NCI-H748 treated with DMSO at 0.1 percent for 48 hours (cell line): Measurements from ENCODE around the gene ANO4.
"Not testable (repeated sequence)": the region's sequence is repeated elsewhere in the genome, so short reads cannot be mapped to it uniquely, and the experiment has no call there.

Source experiments
- DNase-seq: peaks from one replicate; lab custom pipeline; 2025; lab: John Stamatoyannopoulos, UW

The ANO4 gene

DNA sequence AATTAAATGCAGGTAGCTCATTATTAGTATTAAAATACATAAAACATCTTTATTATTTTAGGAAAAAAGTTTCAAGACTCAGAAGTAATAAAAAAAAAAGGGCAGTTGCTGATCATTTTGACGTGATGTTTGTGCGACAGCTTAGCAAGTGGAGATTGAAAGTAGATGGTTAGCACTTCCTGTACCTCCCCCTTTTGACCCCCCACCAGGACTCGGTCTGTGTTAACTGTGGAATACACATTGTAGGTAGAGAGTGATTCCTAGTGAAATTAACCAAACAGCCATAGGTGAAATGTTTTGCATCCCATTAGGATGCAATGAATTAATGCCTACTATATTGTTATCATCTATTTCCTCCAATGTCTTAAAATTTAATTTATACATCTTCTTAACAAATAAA lies 294.7 kb downstream of the ANO4 start:
- DNase-seq = no peak

DNA sequence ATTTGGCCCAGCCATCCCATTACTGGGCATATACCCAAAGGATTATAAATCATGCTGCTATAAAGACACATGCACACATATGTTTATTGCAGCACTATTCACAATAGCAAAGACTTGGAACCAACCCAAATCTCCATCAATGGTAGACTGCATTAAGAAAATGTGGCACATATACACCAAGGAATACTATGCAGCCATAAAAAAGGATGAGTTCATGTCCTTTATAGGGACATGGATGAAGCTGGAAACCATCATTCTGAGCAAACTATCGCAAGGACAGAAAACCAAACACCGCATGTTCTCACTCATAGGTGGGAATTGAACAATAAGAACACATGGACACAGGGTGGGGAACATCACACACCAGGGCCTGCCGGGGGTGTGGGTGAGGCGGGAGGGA lies 295.6 kb downstream of the ANO4 start:
- not testable (repeated sequence) for DNase-seq

DNA sequence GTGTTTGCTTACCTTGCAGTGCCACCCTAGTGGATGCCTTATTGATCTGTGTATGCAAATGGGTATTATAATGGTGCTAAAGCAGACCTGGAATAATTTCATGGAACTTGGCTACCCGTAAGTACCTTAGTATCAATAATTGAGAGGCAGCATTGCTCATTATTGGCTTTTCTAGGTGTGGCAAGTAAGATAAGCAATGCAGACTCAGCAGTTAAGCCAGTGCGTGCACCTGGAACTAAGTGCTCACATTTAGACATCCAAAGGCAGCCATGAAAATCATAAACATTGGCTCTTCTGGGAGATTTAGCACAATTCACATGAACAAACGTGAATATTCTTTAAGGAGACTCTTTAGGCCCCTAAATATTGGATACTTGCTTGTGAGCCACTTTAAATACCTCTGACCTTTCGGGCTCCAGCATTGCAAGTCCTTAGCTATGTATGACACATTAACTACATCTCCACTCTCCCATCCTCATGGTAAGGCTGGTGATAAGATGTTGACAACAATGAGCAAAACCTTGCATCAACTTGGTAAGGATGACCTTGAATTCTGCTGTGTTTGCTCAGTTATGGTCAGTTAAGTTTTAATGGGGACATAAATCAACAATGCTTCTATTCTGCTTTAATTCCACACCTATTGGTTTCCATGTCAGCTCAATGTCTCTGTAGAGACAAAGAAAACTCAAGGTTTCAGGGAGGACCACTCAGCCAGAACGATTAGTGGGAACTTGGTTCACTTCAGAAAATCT lies 303.4 kb downstream of the ANO4 start:
- peak; percentile 21 for DNase-seq

DNA sequence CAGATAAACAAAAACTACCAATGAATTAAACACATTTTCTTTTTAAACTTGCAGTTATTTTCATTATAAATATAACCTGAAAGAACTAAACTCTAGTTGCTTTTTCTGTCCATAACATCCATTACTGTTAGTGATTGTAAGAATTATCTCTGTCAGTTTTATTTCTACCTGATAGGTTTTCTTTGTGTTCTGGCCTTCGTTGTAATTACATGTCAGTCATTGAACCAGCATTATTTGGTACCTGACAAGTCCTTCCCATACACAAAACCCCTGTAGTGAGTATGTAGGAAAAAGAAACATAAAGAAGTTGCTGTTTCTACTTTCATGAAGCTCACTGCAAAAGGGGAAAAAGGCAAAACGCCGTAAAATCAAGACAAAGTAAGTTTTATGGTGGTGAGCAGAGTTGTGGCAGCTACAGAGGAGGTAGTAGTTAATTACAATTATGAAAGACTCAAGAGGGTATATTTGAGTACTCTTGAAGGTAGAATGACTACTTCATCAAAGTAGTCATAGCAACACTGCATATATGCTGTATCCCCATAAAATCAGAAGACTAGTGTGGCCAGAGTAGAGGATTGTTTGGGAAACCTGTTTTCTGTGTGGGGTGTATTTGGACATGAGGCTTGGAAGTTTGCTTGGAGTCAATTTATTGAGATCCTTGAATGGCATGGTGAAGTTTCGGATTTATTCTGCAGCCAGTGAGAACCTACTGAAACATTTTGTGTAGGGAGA lies 312.6 kb downstream of the ANO4 start:
- no peak for DNase-seq

DNA sequence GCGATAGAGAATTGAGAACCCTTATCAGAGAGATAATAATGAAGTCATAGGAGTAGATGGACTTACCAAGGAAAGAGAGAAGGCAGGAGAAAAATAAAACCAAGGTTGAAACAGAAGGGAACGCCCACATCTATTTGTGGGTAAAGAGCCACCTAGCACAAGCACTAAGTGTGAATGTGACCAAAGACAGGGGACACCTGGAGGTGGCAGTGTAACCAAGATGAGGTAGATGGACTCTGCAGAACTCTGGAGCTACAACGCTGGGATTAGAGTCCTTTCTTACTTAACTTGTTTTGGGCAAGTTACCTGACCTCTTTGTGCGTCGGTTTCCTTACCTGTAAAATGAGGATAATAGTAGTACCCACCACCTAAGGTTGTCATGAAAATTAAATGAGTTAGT lies 313.6 kb downstream of the ANO4 start:
- DNase-seq = no peak

DNA sequence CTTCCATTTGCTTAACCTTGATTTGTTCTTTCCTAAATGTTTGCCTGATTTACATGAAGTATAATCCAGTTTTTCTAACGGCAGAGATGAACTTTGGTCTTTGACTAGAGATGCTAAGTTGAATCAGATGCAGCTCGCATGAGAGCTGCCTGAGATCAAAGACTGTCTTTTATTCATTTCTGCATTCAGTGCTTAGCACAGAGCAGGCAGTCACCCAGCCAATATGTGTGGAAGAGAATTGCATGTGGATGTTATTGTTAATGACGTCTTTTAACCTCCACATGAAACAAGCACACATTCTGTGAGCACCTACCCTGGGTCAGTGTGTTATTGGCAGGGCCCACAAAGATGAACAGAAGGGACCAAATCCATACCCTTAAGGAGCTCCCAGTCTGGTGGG lies 316.3 kb downstream of the ANO4 start:
- no peak for DNase-seq

DNA sequence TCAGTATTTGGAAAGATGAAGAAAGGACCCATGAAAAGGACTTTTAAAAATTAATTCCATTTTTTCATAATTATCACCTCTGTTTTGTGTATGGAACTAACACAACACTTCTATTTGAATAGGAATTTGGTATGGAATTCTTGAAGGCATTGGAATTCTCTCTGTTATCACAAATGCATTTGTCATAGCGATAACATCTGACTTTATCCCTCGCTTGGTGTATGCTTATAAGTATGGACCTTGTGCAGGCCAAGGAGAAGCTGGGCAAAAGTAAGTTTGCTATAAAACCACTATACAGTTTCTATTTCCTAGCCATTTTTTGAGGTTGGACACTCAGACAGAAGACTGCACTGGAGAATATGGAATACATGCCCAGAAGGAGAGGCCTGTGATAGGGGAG lies 316.9 kb downstream of the ANO4 start:
- DNase-seq = no peak

DNA sequence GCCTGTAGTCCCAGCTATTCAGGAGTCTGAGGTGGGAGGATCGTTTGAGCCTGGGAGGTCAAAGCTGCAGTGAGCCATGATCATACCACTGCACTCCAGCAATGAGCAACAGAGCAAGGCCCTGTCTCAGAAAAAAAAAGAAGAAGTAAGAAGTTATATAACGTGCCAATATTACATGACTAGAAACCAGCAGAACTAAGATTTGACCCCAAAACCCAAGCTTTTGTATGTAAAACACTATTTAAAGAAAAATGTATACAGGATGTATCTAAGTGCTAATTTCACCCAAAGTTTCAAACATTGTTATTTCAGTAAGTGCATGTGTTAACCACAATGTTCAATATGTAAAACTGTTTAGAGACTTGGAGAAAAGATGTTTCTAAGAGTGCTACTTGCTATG lies 320.8 kb downstream of the ANO4 start:
- no peak for DNase-seq

DNA sequence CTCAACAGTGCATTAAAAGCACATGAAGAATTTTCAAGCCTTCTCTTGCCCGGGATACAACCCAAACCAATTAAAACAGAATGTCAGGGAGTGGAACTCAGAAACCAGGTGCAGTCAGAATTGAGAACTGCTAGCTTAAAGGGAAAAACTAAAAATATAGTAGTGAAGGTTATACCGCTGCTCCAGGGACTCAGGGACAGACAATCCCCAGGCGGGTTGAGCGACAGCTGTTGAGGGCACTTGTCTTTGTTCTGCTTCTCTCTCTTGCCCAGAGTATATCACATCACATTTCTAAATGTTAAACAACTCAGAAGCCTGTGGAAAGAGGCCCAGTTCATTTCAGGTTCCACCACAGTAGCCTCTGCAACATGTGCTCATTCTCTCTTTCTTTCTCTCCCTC lies 322.3 kb downstream of the ANO4 start:
- no peak for DNase-seq

DNA sequence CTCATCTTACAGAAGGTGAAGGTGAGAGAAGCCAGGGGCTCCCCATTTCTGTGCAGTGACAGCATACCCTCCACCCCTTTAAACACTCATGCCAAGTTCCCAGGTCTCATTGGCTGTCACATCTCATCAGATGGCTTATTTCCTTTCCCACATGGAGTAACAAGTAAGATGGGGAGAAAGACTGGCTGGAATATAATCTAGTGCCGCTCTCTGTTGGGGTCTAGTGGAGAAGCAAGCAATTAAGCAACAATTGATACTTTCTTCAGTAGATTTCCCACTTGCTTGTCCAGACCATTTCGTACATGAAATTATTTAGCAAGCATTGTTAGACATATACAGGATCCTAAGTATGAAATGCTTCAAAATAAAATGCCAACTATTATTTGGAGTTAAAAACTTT lies 323.3 kb downstream of the ANO4 start:
- DNase-seq = no peak

DNA sequence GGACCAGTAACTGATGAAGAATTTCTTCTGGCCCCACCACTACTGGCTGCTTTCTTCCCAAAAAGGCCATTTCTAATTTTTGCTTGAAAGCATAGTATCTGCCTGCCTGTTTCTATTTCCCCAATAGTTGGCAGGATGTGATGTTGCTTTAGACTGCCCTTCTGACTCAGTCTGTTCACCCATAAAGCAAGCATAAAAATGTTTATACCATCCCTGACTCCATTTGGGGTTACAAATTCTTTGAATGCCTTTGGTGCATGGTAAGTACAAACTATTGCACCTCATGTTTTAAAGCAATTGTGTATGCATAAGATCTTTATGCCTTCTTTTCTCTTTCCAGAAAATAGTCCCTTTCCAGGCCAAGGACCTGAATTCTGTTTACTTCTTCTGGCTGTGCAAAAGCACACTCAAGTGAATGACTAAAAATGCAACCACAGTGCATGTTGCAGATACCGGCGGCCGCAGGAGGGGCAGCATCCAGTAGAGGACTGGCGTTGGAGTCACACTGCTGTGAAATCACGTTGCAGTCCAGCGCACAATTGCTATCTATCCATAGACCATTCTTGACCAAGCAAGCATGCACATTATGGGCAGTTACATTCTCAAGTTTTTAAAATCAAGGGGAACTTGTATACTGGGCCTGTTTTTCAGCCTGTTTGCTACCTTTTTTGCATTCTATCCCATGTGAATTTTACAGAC lies 333.1 kb downstream of the ANO4 start:
- DNase-seq = no peak

DNA sequence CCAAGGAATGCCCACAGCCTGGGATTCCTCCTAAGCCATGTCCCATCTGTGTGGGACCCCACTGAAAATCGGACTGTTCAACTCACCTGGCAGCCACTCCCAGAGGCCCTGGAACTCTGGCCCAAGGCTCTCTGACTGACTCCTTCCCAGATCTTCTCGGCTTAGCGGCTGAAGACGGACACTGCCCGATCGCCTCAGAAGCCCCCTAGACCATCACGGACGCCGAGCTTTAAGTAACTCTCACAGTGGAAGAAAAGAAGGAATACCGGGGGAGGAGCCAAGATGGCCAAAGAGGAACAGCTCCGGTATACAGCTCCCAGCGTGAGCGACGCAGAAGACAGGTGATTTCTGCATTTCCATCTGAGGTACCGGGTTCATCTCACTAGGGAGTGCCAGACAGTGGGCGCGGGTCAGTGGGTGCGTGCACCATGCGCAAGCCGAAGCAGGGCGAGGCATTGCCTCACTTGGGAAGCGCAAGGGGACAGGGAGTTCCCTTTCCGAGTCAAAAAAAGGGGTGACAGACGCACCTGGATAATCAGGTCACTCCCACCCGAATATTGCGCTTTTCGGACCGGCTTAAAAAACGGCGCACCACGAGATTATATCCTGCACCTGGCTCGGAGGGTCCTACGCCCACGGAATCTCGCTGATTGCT lies 351.3 kb downstream of the ANO4 start:
- not testable (repeated sequence) for DNase-seq

DNA sequence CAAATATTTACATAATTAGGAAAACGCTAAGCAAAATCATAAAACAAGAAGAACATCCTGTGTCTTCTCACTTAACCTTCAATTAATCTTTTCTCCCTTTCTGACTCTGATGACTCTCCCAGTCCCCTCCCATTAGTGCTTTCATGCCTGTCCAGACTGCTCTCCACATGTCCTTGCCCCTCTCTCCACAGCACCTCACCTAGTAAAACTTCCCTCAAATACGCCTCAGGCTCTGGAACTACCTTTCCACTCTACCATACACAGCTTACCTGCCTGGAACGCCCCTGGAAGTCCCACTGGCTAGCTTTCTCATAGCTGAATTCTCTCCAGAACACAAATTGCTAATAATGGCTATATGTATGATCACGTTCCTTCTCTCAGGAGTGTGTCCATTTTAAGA lies 370.7 kb downstream of the ANO4 start:
- no peak for DNase-seq

DNA sequence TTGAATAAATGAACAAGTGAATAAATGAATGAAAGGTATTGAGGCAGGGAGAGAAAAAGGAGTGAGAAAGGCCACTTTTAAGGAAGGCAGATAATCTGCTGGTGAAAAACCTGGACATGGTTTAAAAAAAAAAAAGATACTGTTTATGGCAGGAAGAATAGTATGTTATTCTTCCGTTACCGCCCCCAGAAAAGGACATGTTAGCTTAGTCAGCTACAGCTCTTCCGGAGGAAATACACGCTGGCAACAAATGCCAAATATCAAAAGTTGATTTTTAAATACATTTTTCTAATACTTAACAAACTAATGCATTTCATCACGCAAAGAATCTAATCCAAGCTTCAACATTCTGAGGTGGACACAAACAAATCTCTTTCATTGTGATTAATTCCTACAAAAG lies 372.3 kb downstream of the ANO4 start:
- DNase-seq = no peak

DNA sequence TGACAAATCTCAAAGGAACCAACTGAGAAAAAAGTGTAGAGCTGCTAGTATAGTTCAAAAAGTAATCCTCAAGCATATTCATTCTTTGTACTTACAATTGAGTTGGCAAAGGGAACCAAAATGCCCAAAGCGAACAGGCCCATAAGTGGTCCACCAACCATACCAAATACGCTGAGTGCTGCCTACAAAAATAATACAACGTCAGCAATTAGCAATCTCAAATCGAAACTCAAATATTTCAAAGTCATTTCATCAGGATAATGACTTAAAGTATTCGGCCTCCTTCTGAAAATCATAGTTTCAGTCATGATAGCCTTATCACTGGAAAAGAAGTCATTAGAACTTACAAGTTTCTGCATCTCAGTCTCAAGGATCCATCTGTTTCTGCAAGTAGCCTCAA lies 373.4 kb downstream of the ANO4 start:
- DNase-seq = no peak

DNA sequence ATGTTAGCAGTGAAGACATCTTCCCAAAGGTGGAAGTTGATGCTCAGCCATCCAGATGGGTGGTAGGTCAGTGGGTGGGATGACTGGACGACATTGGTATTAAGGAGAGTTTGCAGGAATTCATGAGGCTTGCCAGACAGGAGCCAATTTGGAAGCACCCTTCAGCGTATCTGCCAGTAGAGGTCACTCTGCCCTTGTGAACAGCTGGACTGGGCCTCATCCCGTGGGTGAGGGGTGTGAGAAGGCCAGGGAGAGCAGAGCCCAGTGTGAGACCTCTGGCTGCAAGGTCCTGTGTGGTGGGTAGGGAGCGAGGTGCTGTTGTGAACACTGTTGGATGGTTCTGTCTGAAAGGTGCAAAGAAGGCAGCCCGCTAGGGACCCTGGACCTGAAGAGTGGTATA lies 377.7 kb downstream of the ANO4 start:
- no peak for DNase-seq

DNA sequence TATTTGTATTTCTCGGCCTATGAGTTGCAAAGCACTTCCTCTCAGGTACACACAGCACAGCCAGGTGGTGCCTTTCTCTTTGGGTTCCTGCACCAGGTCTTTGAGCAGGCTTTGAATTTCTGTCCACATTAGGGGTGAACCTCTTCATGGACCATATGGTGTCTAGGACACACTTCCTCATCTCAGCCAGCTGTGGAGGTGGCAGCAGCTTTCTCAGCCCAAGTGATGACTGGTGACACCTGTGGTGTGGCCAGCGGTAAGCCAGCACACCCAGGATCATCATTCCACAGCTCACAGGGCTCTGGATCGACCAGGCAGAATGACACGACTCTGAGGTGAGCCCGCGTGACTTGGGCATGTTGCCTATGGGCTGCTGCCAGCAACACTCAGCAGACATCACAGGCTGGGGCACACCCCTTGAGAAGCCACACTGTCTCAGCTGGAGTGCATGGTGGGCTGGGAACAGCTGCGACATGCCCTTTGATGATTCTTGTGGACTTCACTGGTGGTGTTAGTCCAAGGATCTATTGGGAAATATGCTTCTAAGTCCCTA lies 378.7 kb downstream of the ANO4 start:
- DNase-seq = no peak

DNA sequence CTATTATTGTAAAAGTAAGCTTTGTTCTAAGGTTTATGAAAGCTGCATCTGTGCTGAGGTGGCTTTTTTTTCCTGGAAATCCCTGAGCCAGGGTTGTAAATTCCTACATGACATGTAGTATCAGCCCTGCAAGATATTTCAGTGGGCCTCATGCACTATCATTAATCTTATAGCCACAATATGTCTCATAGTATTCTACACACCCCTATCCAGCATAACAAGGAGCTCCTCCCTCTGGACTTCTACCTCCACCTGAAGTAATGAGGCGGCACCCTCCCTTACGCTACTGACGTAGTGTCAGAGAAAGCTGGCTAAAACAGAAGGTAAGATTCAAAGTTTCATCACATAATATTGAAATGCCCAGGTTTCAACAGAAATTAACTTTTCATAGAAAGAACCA lies 380.0 kb downstream of the ANO4 start:
- DNase-seq = no peak
